HEK293 (cell line): Measurements from ENCODE around the gene NCAPD3.

Experiments used
- GLI4 ChIP-seq: fragments of 450-650 bp; formaldehyde crosslinking; IDR thresholded peaks from 2 replicates; pipeline ENCODE4 v1.5.1; 2016; ENCODE audit warnings: missing biosample characterization, missing genetic modification characterization
- GLIS2 ChIP-seq: fragments of 450-650 bp; formaldehyde crosslinking; IDR thresholded peaks from 2 replicates; pipeline ENCODE4 v1.5.1; 2016; ENCODE audit warnings: missing biosample characterization, missing genetic modification characterization
- HOXC10 ChIP-seq: sonication (generic); formaldehyde crosslinking; IDR thresholded peaks from 2 replicates; pipeline ENCODE4 v1.8.1; 2023; ENCODE audit warnings: mild to moderate bottlenecking, missing genetic modification reagents
- KLF8 ChIP-seq: fragments of 450-650 bp; formaldehyde crosslinking; IDR thresholded peaks from 2 replicates; pipeline ENCODE4 v1.5.1; 2016; ENCODE audit warnings: missing biosample characterization, missing genetic modification characterization
- ZBTB21 ChIP-seq: fragments of 450-650 bp; formaldehyde crosslinking; IDR thresholded peaks from 2 replicates; pipeline ENCODE4 v1.5.1; 2017; ENCODE audit warnings: missing biosample characterization, missing genetic modification characterization
- ZNF132 ChIP-seq: fragments of 450-650 bp; formaldehyde crosslinking; IDR thresholded peaks from 2 replicates; pipeline ENCODE4 v1.5.1; 2017; ENCODE audit warnings: missing biosample characterization, missing genetic modification characterization, borderline replicate concordance
- ZNF146 ChIP-seq: fragments of 450-650 bp; formaldehyde crosslinking; IDR thresholded peaks from 2 replicates; pipeline ENCODE4 v1.5.1; 2016; ENCODE audit warnings: missing biosample characterization, missing genetic modification characterization
- ZNF169 ChIP-seq: fragments of 450-650 bp; formaldehyde crosslinking; IDR thresholded peaks from 2 replicates; pipeline ENCODE4 v1.5.1; 2016; ENCODE audit warnings: missing biosample characterization, missing genetic modification characterization
- ZNF175 ChIP-seq: fragments of 450-650 bp; formaldehyde crosslinking; IDR thresholded peaks from 2 replicates; pipeline ENCODE4 v1.5.1; 2016; ENCODE audit warnings: missing biosample characterization, missing genetic modification characterization
- ZNF214 ChIP-seq: fragments of 450-650 bp; formaldehyde crosslinking; IDR thresholded peaks from 2 replicates; pipeline ENCODE4 v1.5.1; 2017; ENCODE audit warnings: missing biosample characterization, mild to moderate bottlenecking, missing genetic modification characterization, borderline replicate concordance
- ZNF23 ChIP-seq: fragments of 450-650 bp; formaldehyde crosslinking; IDR thresholded peaks from 2 replicates; pipeline ENCODE4 v1.5.1; 2016; ENCODE audit warnings: missing biosample characterization, missing genetic modification characterization, borderline replicate concordance
- ZNF266 ChIP-seq: fragments of 450-650 bp; formaldehyde crosslinking; IDR thresholded peaks from 2 replicates; pipeline ENCODE4 v1.5.1; 2016; ENCODE audit warnings: missing biosample characterization, missing genetic modification characterization, low read depth
- ZNF37A ChIP-seq: fragments of 450-650 bp; IDR thresholded peaks from 2 replicates; pipeline ENCODE4 v1.5.1; 2018; ENCODE audit warnings: missing biosample characterization, missing genetic modification characterization
- ZNF404 ChIP-seq: fragments of 450-650 bp; formaldehyde crosslinking; IDR thresholded peaks from 2 replicates; pipeline ENCODE4 v1.5.1; 2017; ENCODE audit warnings: missing biosample characterization, missing genetic modification characterization
- ZNF423 ChIP-seq: fragments of 450-650 bp; formaldehyde crosslinking; IDR thresholded peaks from 2 replicates; pipeline ENCODE4 v1.5.1; 2016; ENCODE audit warnings: missing biosample characterization, missing genetic modification characterization
- ZNF529 ChIP-seq: fragments of 450-650 bp; formaldehyde crosslinking; IDR thresholded peaks from 2 replicates; pipeline ENCODE4 v1.5.1; 2017; ENCODE audit warnings: missing genetic modification characterization, missing biosample characterization; ENCODE audit not compliant: insufficient replicate concordance
- ZNF571 ChIP-seq: fragments of 450-650 bp; formaldehyde crosslinking; IDR thresholded peaks from 2 replicates; pipeline ENCODE4 v1.5.0; 2017; ENCODE audit warnings: missing biosample characterization, missing genetic modification characterization
- ZNF610 ChIP-seq: fragments of 450-650 bp; formaldehyde crosslinking; IDR thresholded peaks from 2 replicates; pipeline ENCODE4 v1.5.1; 2016; ENCODE audit warnings: missing biosample characterization, missing genetic modification characterization, borderline replicate concordance
- ZNF677 ChIP-seq: fragments of 450-650 bp; IDR thresholded peaks from 2 replicates; pipeline ENCODE4 v1.5.0; 2018; ENCODE audit warnings: missing biosample characterization, mild to moderate bottlenecking, missing genetic modification characterization, moderate library complexity
- ZNF701 ChIP-seq: fragments of 450-650 bp; formaldehyde crosslinking; IDR thresholded peaks from 2 replicates; pipeline ENCODE4 v1.5.1; 2016; ENCODE audit warnings: missing biosample characterization, missing genetic modification characterization
- ZNF792 ChIP-seq: fragments of 450-650 bp; formaldehyde crosslinking; IDR thresholded peaks from 2 replicates; pipeline ENCODE4 v1.5.1; 2016; ENCODE audit warnings: missing biosample characterization, missing genetic modification characterization
- TF ChIP-seq, protein P1 (sequence below): fragments of 450-650 bp; formaldehyde crosslinking; IDR thresholded peaks from 2 replicates; pipeline ENCODE4 v1.5.1; 2016; ENCODE audit warnings: missing biosample characterization, missing genetic modification characterization
- TF ChIP-seq, protein P2 (sequence below): fragments of 450-650 bp; formaldehyde crosslinking; IDR thresholded peaks from 2 replicates; pipeline ENCODE4 v1.5.1; 2016; ENCODE audit warnings: missing biosample characterization, missing genetic modification characterization
- TF ChIP-seq, protein P3 (sequence below): fragments of 450-650 bp; IDR thresholded peaks from 2 replicates; pipeline ENCODE4 v1.5.1; 2018; ENCODE audit warnings: missing biosample characterization, mild to moderate bottlenecking, missing genetic modification characterization
- TF ChIP-seq, protein P4 (sequence below): fragments of 450-650 bp; formaldehyde crosslinking; IDR thresholded peaks from 2 replicates; pipeline ENCODE4 v1.5.1; 2017; ENCODE audit warnings: missing biosample characterization, missing genetic modification characterization
- TF ChIP-seq, protein P5 (sequence below): fragments of 450-650 bp; formaldehyde crosslinking; IDR thresholded peaks from 2 replicates; pipeline ENCODE4 v1.5.1; 2016; ENCODE audit warnings: missing biosample characterization, missing genetic modification characterization, borderline replicate concordance

NCAPD3 gene

DNA sequence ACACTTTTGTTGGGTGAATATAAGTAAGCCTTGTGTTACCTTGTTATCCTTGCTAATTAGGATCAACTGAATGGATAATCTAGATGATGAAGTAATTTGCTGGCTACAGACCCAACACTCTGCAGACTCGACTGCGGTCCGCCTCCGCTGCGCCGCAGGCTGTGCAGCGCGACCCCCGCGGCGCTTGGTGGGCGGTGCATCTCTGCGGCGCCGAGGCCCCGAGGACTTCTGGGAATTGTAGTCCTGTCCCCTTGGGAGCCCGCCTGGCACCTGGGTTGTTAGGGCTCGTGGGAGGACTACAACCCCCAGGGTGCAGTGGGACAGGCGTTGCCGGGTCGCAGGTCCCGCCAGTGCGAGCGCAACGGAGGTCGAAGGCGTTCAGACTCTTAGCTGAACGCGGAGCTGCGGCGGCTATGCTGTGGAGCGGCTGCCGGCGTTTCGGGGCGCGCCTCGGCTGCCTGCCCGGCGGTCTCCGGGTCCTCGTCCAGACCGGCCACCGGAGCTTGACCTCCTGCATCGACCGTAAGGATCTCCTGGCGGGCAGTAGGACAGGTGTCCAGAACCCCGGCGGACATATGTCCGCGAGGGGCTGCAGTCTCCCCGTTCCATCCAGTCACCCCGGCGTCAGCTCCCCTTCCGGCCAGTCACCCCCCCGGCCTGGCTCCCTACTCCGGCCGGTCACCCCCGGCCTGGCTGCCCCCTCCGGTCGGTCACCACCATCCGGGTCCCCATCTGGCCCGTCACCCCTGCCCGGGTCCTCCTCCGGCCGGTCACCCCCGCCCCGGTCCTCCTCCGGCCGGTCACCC, 29.6 kb upstream of the NCAPD3 start, which contains the start of the genes ACAD8 and THYN1 (continued):
- TF ChIP-seq ZBTB21 (tag by site-specific recombination) (no peak), ZNF23 (tag by site-specific recombination) (no peak), GLIS2 (tag by site-specific recombination) (peak; percentile 88), HOXC10 (no peak), ZNF677 (tag by site-specific recombination) (no peak), ZNF146 (tag by site-specific recombination) (no peak), ZNF610 (no peak), ZNF792 (tag by site-specific recombination) (no peak), ZNF529 (tag by site-specific recombination) (no peak), ZNF175 (no peak), GLI4 (no peak), ZNF169 (tag by site-specific recombination) (no peak), ZNF37A (tag by site-specific recombination) (no peak), ZNF571 (tag by site-specific recombination) (no peak), ZNF404 (tag by site-specific recombination) (no peak), ZNF701 (tag by site-specific recombination) (no peak), ZNF132 (no peak), ZNF214 (tag by site-specific recombination) (no peak), ZNF266 (tag by site-specific recombination) (no peak), KLF8 (tag by site-specific recombination) (peak; percentile 92), ZNF423 (tag by site-specific recombination) (no peak)
- TF ChIP-seq, protein P1, sequence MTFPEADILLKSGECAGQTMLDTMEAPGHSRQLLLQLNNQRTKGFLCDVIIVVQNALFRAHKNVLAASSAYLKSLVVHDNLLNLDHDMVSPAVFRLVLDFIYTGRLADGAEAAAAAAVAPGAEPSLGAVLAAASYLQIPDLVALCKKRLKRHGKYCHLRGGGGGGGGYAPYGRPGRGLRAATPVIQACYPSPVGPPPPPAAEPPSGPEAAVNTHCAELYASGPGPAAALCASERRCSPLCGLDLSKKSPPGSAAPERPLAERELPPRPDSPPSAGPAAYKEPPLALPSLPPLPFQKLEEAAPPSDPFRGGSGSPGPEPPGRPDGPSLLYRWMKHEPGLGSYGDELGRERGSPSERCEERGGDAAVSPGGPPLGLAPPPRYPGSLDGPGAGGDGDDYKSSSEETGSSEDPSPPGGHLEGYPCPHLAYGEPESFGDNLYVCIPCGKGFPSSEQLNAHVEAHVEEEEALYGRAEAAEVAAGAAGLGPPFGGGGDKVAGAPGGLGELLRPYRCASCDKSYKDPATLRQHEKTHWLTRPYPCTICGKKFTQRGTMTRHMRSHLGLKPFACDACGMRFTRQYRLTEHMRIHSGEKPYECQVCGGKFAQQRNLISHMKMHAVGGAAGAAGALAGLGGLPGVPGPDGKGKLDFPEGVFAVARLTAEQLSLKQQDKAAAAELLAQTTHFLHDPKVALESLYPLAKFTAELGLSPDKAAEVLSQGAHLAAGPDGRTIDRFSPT (tag by site-specific recombination) = no peak
- TF ChIP-seq, protein P2, sequence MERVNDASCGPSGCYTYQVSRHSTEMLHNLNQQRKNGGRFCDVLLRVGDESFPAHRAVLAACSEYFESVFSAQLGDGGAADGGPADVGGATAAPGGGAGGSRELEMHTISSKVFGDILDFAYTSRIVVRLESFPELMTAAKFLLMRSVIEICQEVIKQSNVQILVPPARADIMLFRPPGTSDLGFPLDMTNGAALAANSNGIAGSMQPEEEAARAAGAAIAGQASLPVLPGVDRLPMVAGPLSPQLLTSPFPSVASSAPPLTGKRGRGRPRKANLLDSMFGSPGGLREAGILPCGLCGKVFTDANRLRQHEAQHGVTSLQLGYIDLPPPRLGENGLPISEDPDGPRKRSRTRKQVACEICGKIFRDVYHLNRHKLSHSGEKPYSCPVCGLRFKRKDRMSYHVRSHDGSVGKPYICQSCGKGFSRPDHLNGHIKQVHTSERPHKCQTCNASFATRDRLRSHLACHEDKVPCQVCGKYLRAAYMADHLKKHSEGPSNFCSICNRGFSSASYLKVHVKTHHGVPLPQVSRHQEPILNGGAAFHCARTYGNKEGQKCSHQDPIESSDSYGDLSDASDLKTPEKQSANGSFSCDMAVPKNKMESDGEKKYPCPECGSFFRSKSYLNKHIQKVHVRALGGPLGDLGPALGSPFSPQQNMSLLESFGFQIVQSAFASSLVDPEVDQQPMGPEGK (tag by site-specific recombination) = no peak
- TF ChIP-seq, protein P3, sequence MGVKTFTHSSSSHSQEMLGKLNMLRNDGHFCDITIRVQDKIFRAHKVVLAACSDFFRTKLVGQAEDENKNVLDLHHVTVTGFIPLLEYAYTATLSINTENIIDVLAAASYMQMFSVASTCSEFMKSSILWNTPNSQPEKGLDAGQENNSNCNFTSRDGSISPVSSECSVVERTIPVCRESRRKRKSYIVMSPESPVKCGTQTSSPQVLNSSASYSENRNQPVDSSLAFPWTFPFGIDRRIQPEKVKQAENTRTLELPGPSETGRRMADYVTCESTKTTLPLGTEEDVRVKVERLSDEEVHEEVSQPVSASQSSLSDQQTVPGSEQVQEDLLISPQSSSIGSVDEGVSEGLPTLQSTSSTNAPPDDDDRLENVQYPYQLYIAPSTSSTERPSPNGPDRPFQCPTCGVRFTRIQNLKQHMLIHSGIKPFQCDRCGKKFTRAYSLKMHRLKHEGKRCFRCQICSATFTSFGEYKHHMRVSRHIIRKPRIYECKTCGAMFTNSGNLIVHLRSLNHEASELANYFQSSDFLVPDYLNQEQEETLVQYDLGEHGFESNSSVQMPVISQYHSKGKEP (tag by site-specific recombination) = peak; percentile 96
- TF ChIP-seq, protein P4, sequence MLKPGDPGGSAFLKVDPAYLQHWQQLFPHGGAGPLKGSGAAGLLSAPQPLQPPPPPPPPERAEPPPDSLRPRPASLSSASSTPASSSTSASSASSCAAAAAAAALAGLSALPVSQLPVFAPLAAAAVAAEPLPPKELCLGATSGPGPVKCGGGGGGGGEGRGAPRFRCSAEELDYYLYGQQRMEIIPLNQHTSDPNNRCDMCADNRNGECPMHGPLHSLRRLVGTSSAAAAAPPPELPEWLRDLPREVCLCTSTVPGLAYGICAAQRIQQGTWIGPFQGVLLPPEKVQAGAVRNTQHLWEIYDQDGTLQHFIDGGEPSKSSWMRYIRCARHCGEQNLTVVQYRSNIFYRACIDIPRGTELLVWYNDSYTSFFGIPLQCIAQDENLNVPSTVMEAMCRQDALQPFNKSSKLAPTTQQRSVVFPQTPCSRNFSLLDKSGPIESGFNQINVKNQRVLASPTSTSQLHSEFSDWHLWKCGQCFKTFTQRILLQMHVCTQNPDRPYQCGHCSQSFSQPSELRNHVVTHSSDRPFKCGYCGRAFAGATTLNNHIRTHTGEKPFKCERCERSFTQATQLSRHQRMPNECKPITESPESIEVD (tag by site-specific recombination) = no peak
- TF ChIP-seq, protein P5, sequence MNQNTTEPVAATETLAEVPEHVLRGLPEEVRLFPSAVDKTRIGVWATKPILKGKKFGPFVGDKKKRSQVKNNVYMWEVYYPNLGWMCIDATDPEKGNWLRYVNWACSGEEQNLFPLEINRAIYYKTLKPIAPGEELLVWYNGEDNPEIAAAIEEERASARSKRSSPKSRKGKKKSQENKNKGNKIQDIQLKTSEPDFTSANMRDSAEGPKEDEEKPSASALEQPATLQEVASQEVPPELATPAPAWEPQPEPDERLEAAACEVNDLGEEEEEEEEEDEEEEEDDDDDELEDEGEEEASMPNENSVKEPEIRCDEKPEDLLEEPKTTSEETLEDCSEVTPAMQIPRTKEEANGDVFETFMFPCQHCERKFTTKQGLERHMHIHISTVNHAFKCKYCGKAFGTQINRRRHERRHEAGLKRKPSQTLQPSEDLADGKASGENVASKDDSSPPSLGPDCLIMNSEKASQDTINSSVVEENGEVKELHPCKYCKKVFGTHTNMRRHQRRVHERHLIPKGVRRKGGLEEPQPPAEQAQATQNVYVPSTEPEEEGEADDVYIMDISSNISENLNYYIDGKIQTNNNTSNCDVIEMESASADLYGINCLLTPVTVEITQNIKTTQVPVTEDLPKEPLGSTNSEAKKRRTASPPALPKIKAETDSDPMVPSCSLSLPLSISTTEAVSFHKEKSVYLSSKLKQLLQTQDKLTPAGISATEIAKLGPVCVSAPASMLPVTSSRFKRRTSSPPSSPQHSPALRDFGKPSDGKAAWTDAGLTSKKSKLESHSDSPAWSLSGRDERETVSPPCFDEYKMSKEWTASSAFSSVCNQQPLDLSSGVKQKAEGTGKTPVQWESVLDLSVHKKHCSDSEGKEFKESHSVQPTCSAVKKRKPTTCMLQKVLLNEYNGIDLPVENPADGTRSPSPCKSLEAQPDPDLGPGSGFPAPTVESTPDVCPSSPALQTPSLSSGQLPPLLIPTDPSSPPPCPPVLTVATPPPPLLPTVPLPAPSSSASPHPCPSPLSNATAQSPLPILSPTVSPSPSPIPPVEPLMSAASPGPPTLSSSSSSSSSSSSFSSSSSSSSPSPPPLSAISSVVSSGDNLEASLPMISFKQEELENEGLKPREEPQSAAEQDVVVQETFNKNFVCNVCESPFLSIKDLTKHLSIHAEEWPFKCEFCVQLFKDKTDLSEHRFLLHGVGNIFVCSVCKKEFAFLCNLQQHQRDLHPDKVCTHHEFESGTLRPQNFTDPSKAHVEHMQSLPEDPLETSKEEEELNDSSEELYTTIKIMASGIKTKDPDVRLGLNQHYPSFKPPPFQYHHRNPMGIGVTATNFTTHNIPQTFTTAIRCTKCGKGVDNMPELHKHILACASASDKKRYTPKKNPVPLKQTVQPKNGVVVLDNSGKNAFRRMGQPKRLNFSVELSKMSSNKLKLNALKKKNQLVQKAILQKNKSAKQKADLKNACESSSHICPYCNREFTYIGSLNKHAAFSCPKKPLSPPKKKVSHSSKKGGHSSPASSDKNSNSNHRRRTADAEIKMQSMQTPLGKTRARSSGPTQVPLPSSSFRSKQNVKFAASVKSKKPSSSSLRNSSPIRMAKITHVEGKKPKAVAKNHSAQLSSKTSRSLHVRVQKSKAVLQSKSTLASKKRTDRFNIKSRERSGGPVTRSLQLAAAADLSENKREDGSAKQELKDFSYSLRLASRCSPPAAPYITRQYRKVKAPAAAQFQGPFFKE (tag by site-specific recombination) = no peak
